Measurements from ENCODE around the gene TSHZ2.
"Not testable (repeated sequence)": the region's sequence is repeated elsewhere in the genome, so short reads cannot be mapped to it uniquely, and the experiment has no call there.

TSHZ2 gene

DNA sequence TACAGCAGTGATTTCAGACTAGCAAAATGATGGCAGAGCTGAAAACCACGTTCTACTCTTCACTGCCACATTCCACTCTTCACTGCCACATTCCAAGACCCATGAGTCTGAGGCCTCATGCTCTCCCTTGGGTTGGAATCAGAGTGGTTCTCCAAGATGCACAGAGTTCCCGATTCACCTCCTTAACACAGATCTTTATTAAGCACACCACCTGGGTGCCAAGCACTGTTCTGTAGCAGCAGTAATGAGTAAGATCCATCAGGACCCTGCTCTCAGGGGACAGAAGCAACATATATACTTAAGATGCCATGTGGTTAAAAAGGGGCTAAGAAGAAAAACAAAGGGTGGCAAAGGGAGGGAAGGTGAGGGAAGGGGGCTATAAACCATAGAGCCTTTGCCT, 26.9 kb downstream of the TSHZ2 start:
- no peak for DNase-seq

DNA sequence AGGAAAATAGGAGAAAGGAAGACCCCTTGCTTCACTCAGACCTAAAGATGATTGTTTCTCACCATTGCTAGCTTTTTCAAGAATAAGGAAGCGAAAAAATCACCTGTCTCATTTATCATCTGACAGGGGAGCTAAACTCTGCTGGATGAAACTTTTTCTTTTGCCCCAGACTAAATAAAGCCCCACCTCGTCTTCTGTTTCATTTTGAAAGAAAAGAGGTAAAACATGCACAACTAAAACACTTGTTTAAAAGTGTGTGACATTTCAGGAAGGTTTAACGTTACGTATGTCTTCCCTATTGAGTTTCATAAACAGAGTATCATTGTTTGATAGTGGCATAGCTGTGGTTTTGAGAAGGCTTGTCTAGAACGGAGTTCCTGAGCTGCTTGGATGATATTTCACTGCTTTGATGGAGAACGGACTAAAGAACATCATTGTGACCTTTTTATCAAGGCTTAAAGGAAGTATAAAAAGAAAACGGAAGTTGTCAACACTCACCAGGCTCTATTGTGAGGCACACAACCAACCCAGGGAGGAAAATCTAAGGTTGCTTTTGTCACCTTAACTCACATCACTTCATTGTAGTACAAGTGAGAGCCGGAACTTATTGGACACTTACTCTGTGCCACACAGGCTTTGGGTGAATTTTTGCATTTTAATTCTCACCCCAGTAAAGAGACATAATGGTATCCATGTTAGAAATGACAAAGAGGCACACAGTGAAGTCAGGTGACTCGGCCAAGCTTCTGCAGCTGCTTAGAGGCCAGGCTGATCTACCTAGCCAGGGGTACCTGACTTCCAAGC, 29.5 kb downstream of the TSHZ2 start:
- DNase-seq: no peak

- no peak for DNase-seq
Measured at GRCh38 chr20:53002786-53003185, 30.6 kb downstream of the TSHZ2 start.

DNA sequence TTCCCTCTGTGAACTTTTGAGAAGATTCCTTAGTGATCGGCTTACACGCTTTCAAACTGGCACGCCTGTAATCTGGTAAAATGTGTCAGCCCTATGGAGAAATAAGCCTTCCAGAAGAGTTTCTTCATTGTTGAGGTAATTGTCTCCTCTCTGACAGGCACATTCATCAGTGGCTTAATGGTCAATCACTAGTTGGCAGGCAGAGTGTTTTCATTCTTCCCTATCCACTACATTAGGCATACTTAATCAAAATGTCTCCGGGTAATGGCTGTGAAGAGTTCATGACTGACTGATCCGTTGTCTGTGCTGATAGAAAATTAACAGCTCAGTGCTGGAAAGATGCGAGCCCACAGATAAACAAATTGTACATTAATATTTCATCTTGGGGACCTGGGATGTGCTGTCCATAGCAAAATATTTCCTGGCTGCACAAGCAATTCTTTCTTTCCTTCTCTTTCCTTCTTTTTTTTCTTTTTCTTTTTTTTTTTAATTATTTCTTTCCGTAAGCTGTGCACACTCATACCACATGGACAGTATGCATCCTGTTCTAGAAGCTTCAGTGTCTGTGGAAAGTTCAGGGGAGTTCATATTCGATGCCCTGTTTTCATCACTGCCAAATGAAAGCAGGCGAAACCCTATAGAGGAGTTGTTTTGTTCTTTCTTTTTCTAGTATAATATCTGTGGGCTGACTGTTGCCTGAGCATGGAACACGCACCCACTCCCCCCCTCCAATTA, 31.4 kb downstream of the TSHZ2 start:
- DNase-seq: no peak

- no peak for DNase-seq
Measured at GRCh38 chr20:53004267-53004813, 32.2 kb downstream of the TSHZ2 start.

DNA sequence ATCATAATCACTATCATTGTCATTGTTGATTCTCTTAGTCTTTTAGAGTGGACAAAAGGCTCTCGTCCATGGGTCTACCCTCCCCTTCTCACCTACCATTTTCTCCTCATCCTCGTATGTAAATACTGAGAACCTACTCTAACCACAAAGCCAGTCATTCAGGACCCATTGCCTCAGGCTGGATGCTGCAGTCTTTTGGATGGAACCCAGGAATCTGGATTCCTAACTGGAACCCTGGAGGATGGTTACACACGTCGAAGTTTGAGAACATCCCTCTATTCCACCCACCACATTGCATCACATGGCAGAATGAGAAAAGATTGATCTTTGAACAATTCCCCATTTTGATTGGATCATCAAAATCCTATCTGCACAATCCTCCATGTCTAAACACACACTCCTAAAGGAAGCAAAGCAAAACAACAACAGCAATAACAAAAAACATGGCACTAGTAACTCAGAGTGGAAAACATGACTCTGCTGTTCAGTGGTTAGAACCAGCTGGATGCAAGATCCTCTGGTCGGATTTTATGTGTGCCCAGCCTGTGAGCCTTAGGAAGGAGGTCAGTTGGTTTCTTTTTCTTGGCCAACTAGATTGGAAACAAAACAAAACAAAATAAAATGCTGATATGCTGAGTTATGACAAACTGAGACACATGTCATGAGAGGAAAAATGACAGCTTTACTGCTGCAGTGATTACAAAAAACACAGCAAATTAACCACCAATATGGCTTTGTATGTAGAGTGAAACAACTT, 38.0 kb downstream of the TSHZ2 start:
- DNase-seq: no peak

GRCh38 chr20:53011640-53012039, 39.5 kb downstream of the TSHZ2 start:
- DNase-seq: no peak

DNA sequence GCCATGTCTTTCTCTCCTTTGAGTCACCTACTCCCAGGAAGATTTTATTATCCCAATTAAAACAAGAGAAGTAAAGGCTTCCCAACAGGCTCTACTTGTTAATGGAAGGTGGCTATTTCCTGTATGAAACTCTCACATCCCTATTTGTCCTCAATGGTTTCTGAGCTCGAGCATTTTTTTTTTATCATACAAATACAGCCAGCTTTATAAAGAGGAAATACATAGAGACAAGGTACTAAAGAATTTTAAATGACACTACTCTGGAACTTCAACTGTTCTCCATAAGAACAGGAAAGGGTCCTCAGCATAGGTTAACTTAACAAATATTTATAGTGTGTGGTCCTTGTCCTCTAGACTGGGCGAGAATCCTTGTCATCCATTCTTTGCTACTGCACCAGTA, 41.0 kb downstream of the TSHZ2 start:
- DNase-seq: no peak

DNA sequence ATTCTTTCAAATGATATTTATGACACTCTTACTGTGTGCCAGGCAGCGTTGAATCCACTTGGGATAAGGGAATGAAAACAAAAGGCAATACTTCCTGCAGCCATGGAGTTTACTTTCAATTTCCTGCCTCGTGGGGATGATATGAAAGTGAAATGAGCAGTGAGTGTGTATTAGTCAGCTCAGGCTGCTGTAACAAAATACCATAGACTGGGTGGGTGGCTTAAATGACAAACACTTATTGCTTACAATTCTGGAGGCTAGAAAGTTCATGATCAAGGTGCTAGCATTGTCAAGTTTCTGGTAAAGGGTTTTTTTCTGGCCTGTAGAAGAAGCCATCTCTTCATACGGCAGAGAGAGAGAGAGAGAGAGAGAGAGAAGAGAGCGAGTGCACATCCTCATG, 41.7 kb downstream of the TSHZ2 start:
- DNase-seq: no peak

DNA sequence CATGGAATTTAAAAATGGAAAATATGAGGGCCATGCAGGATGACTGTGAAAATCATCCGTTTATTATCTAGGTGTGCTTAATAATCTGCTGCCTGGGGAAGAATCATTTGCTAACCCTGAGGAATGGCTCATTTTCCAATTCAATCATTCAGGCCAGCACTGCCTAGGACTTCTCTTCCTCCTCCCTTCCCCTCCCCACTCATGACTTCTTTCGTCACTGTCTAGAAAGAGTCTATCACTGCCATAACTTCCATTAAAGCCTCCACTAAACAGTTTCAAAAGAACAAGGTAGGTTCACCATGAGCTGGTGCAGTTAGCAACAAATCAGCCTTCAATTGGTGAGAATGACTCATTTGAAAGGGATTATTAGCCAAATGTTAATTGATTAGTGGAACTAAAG, 43.9 kb downstream of the TSHZ2 start:
- no peak for DNase-seq

DNA sequence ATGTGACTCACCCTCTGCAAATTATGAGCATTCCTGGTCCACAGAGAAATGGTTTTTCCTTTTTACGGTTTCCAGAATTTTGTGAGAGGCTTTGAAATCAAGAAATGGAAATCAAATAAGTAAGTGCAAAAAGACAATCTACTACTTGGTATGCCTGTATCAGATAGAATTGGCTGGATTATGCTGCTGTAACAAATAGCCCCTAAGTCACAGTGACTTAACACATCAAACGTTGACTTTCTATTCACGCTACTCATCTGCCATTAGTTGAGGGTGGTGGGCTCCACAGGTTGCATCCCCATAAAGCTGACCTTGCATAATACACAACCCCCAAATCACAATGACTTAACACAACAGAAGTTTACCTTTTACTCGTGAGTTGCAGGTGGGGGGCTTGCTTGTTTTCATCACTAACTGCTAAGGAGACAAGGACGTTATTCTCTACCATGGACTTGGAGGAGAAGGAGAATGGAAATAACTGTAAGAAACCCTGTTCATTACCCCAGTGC, 44.4 kb downstream of the TSHZ2 start:
- no peak for DNase-seq

- no peak for DNase-seq
Measured at GRCh38 chr20:53017206-53017605, 45.0 kb downstream of the TSHZ2 start.

GRCh38 chr20:53019464-53019863, 47.3 kb downstream of the TSHZ2 start:
- no peak for DNase-seq

GRCh38 chr20:53020376-53020775, 48.2 kb downstream of the TSHZ2 start:
- DNase-seq: no peak

- no peak for DNase-seq
Measured at GRCh38 chr20:53020834-53021233, 48.7 kb downstream of the TSHZ2 start.

DNA sequence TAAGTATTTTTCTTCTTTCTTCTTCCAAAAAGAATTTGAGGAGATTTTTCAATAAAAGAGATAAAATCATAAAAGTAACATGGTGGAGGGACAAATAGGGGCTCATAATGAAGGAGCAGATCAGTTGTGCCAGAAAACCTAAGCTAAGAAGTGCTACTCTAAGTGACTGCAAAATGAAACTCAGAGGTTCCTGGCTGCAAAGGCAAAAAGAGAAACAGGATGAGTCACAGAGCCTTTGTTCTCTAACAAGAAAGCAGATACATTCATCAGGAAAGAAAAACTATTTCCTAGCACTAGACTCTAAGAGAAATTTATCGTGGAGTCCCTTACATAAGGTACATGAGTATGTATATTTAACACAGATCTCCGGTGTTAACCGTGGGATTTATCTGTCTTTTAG, 49.8 kb downstream of the TSHZ2 start:
- DNase-seq: peak; percentile 87

GRCh38 chr20:53023732-53024520, 51.8 kb downstream of the TSHZ2 start:
- peak; percentile 46 for DNase-seq

DNA sequence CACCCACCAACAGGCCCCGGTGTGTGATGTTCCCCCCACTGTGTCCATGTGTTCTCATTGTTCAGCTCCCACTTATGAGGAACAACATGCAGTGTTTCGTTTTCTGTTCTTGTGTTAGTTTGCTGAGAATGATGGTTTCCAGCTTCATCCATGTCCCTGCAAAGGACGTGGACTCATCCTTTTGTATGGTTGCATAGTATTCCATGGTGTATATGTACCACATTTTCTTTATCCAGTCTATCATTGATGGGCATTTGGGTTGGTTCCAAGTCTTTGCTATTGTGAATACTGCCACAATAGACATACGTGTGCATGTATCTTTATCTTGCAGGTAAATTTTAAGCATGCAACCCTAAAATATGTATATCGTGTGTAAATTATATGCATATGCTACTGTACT, 52.5 kb downstream of the TSHZ2 start:
- DNase-seq: not testable (repeated sequence)

DNA sequence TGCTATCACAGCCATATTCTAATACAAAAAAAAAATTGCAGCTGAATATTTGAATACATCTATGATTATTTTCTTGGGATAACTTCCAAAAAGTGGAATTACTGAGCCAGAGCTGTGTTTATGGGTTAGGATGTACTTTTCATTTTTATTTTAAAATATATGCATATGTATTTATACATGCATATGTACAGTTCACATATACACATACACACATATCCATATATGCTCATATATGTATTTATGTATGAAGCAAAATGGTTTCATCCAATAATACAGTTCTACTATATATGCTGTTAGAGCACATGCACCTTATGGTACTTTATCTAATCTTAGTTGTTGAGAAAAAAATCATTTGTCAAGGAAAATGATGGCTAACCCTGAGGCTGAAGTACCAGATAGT, 54.9 kb downstream of the TSHZ2 start:
- DNase-seq: no peak

- DNase-seq: no peak
Measured at GRCh38 chr20:53028337-53029007, 56.3 kb downstream of the TSHZ2 start.

GRCh38 chr20:53030061-53030460, 57.9 kb downstream of the TSHZ2 start:
- DNase-seq: peak; percentile 27

- no peak for DNase-seq
Measured at GRCh38 chr20:53032046-53032445, 59.9 kb downstream of the TSHZ2 start.
